Choroid plexus epithelial cell (primary cell): ENCODE measurements around the gene SLC3A2.

Source experiments
- DNase-seq: peaks from one replicate; pipeline ENCODE4 v3.0.0-alpha.2; 2010; ENCODE audit warnings: low read depth
- H3K4me3 ChIP-seq: 2 replicates; pipeline ENCODE4 v1.5.1; 2011; ENCODE audit warnings: low read depth, mild to moderate bottlenecking, control low read depth, low read length, moderate library complexity
- TF ChIP-seq, protein P1 (sequence below): conservative IDR thresholded peaks from 2 replicates; pipeline ENCODE4 v1.5.1; 2011; ENCODE audit warnings: low read depth, mild to moderate bottlenecking, control low read depth, inconsistent platforms, low read length, moderate library complexity

SLC3A2 gene

DNA sequence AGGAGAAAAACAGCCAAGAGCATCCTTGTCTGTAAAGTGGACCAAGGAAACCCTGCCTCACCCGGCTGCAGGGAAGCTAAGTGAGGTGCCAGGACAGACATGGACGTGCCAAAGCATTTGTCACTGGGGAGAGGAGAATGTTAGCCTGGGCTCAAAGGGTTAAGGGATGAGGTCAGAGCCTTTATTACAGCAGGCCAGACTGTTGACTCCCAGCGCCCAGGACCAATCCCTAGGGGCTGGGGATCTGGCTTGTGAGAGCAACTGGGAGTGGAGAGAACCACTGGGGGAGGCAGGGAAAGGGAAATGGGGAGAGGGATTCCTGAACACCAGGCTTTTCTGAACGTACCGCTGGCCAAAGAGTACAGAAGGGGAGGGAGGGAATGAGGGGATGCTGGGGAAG is 37.8 kb downstream of the SLC3A2 start:
- no peak for DNase-seq
- TF ChIP-seq, protein P1, sequence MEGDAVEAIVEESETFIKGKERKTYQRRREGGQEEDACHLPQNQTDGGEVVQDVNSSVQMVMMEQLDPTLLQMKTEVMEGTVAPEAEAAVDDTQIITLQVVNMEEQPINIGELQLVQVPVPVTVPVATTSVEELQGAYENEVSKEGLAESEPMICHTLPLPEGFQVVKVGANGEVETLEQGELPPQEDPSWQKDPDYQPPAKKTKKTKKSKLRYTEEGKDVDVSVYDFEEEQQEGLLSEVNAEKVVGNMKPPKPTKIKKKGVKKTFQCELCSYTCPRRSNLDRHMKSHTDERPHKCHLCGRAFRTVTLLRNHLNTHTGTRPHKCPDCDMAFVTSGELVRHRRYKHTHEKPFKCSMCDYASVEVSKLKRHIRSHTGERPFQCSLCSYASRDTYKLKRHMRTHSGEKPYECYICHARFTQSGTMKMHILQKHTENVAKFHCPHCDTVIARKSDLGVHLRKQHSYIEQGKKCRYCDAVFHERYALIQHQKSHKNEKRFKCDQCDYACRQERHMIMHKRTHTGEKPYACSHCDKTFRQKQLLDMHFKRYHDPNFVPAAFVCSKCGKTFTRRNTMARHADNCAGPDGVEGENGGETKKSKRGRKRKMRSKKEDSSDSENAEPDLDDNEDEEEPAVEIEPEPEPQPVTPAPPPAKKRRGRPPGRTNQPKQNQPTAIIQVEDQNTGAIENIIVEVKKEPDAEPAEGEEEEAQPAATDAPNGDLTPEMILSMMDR: no peak
- H3K4me3 ChIP-seq: no peak overlapping the region

DNA sequence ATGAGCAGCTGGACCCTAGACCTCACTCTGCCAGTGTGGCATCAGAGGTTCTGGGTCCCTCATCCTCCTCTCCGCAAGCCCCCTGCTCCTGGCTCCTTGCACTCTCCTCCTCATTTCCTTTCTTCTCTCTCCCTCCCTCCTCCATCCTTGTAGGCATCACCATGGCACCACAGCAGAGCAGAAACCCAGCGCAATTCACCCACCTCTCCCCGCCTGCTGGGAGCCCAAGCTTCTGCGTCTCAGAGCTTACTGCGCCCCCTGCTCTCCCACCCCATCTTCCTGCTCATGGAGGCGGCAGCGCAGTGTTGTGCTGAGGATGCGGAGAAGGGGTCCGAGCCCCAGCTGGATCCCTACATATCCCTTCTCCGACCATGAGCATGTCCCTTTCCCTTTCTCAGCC is 38.8 kb downstream of the SLC3A2 start:
- TF ChIP-seq, protein P1: no peak
- no peak overlapping the region for H3K4me3 ChIP-seq
- no peak for DNase-seq

DNA sequence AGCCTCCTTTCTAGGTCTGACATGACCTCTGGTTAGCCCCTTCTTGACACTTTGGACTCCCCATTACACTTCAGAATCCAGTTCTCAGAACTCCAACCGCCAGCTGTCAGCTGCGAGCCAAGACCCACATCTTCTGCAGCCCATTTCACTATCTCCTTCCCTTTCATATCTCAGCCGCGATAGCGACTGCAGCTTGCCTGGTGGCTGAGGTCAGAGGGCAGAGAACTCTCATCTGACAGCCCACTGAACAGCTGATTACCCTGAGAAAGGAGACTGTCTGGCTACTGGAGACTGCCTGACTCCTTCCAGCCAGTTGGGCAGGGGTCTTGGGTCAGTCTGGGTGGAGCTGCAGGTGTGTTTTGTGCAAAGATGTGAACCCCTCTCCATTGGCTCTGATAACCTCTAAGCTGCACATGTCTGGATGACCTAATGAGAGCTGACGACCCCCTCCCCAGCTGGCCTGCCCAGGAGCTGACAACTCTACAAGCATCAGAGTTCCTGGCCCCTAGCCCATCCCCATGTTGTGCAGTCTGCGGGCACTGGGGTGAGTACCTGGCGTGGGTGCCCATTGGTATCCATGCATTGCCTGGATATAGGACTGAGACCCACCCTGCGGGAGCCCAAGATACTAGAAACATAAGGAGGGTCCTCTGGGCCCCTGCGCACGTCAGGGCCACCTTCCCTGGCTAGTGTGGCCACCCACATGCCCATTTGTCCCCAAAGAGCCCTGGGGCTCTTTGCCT is 39.4 kb downstream of the SLC3A2 start:
- no peak for DNase-seq
- H3K4me3 ChIP-seq: no peak overlapping the region
- TF ChIP-seq, protein P1: no peak

DNA sequence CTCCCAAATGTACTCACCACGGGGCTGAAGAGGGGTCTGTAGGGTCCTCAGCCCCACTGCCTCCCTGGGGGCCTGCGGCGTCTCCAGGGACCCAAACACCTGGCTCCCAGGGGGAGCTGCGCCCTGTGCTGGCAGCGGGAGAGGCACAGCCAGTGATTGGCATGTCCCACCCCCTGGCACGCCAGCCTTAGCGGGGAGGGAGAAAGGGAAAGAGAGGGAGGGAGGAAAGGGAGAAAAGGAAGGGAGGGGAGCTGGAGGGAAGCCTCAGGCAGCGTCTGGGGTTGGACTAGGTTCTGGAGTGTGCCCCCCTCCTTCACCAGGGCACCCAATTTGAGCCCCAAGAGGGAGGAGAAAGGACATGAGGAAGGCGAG is 40.5 kb downstream of the SLC3A2 start, which contains the start of gene CHRM1:
CHRM1 (minus strand) TSS at position 163 of the 372 bp plus-strand sequence. CDS start 10,263 bp downstream, outside the sequence.
- no peak within 1 kb of the TSS for H3K4me3 ChIP-seq
- TF ChIP-seq, protein P1: no peak
- no peak for DNase-seq

DNA sequence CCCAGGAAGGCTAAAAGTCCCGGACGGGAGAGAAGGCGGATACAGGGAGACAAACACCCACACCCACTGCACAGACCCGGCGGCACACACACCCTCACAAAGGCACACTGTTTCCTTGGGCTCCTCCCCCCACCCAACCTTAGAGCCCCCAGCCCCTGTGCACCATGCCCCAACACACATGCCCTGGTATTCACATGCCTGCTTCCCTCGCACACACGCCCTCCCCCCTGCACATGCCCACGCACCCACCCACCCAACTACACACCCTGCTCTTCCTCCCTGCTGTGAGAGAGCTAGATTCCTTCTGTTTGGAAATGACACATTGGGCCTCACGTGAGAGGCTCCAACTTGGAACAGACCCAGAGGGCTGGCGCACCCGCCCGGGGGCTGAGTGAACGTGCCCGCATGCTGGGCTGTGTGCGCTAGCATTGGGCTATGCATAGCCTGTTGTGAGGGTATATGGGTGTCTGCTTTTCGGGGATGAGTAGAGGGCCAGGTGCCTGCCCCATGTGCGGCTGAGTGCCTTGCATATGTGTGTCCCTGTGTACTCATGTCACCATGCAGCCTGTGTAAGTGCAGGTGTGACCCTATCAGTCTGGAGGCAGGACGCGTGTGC is 41.0 kb downstream of the SLC3A2 start:
- TF ChIP-seq, protein P1: no peak
- H3K4me3 ChIP-seq: no peak overlapping the region
- DNase-seq: no peak

DNA sequence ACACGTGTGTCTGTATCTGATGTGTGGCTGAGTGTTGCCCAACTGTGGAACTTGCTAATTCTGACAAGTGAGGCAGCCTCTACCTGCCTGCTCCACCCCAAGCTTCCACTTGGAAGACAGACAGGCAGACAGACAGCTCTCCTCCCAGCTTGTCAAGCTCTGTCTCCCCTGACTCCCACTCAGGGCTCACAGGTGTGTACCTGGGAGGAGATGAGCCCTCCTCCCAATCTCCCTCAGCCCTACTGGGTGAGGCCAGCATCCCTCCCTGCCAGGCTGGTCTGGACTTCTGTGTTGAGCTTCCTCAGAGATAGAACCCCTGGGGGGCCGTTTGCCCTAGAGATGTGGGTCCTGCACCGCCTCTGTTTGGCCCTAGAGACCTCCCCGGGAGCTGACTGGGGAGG is 41.5 kb downstream of the SLC3A2 start:
- TF ChIP-seq, protein P1: no peak
- H3K4me3 ChIP-seq: no peak overlapping the region
- DNase-seq: no peak
